CD8-positive, alpha-beta memory T cell (primary cell): Measurements from ENCODE around the gene CCDC194. TPM values are rescaled to one million over a fixed set of nuclear protein-coding genes. Genes with fewer than 3 reads are reported as not detected.

Source experiments
- CTCF ChIA-PET: fragments of 350-600 bp; sonication (Branson Sonifier 250); formaldehyde crosslinking; loops from one replicate; lab custom pipeline; 2021; ENCODE audit warnings: antibody characterized with exemption; lab: Charles Lee
- POLR2A ChIA-PET: fragments of 350-600 bp; sonication (Branson Sonifier 250); formaldehyde crosslinking; loops from one replicate; lab custom pipeline; 2021; ENCODE audit warnings: antibody characterized with exemption; lab: Charles Lee
- DNase-seq, 5 donors: peaks; one replicate each; pipeline versions ENCODE4 v3.0.0 to v3.0.0-alpha.2; 2020 to 2022; ENCODE audit warnings: mixed read lengths in 1 of 5
- H3K27ac ChIP-seq: one replicate; pipeline ENCODE4 v1.7.0; 2013; ENCODE audit warnings: low read depth, mild to moderate bottlenecking, low read length, moderate library complexity
- H3K27me3 ChIP-seq: 2 replicates; pipeline ENCODE4 v1.7.0; 2013; ENCODE audit warnings: low read length, mild to moderate bottlenecking; ENCODE audit not compliant: insufficient read depth, poor library complexity, severe bottlenecking
- H3K36me3 ChIP-seq: 2 replicates; pipeline ENCODE4 v1.7.0; 2013; ENCODE audit warnings: mild to moderate bottlenecking, low read length, moderate library complexity; ENCODE audit not compliant: insufficient read depth
- H3K4me1 ChIP-seq: 2 replicates; pipeline ENCODE4 v1.7.0; 2013; ENCODE audit warnings: mild to moderate bottlenecking, low read length, moderate library complexity; ENCODE audit not compliant: insufficient read depth
- H3K4me3 ChIP-seq: 2 replicates; pipeline ENCODE4 v1.7.0; 2013; ENCODE audit warnings: mild to moderate bottlenecking, low read length
- H3K9me3 ChIP-seq: 2 replicates; pipeline ENCODE4 v1.7.0; 2013; ENCODE audit warnings: mild to moderate bottlenecking, low read length
- H3K27ac Mint-ChIP-seq, 8 donors: one replicate each; pipeline ENCODE4 v1.8.0; 2020 to 2021; ENCODE audit warnings: mixed read lengths in 8 of 8, mild to moderate bottlenecking in 6 of 8, inconsistent platforms in 3 of 8, moderate library complexity in 3 of 8
- H3K27me3 Mint-ChIP-seq, 2 donors: one replicate each; pipeline ENCODE4 v1.8.0; 2020 to 2021; ENCODE audit warnings: mixed read lengths in 2 of 2, mild to moderate bottlenecking in 1 of 2, moderate library complexity in 1 of 2
- H3K36me3 Mint-ChIP-seq, 3 donors: one replicate each; pipeline ENCODE4 v1.8.0; 2020 to 2021; ENCODE audit warnings: mixed read lengths in 3 of 3, inconsistent platforms in 1 of 3, mild to moderate bottlenecking in 1 of 3
- H3K4me1 Mint-ChIP-seq, 3 donors: one replicate each; pipeline ENCODE4 v1.8.0; 2020 to 2021; ENCODE audit warnings: mixed read lengths in 3 of 3, inconsistent platforms in 1 of 3, mild to moderate bottlenecking in 1 of 3
- H3K4me3 Mint-ChIP-seq, 7 donors: one replicate each; pipeline ENCODE4 v1.8.0; 2020 to 2021; ENCODE audit warnings: mixed read lengths in 7 of 7, mild to moderate bottlenecking in 6 of 7, moderate library complexity in 4 of 7, inconsistent platforms in 2 of 7
- H3K9me3 Mint-ChIP-seq, 5 donors: one replicate each; pipeline ENCODE4 v1.8.0; 2020 to 2022; ENCODE audit warnings: mixed read lengths in 5 of 5, mild to moderate bottlenecking in 3 of 5, moderate library complexity in 2 of 5, inconsistent platforms in 1 of 5
- polyA plus RNA-seq: library from polyadenylated mRNA; unstranded; fragments of 300-500 nt; fragmentation: Illumina TruSeq; gene quantifications from one replicate; pipeline ENCODE4 v1.2.3, GENCODE V29; 2021
- total RNA-seq, 2 experiments: library from RNA; stranded (reverse); gene quantifications; one replicate each; pipeline ENCODE4 v1.2.3, GENCODE V29; 2021

CCDC194 gene
- total and polyA plus RNA-seq, 3 experiments from 2014 or later, result 1.1 to 1.5 TPM; not detected in 1

GRCh38 chr19:17424743-17425365 lies 30.9 kb upstream of the CCDC194 start:
- H3K4me1 ChIP-seq, result peaks cover 8% of the 10 kb centered on the region
- Mint-ChIP-seq H3K36me3 (peaks cover 0 to 16% (median 0%) of the 10 kb centered on the region in 3 donors), H3K9me3 (no peaks in the 10 kb centered on the region), H3K27me3 (no peaks in the 10 kb centered on the region), H3K4me1 (peaks cover 4 to 9% (median 9%) of the 10 kb centered on the region in 3 donors), H3K27ac (peak overlapping the region in 2 of 8 donors; percentile 47 to 84), H3K4me3 (peak overlapping the region in 1 of 7 donors; percentile 34)
- no peaks in the 10 kb centered on the region for H3K27me3 ChIP-seq
- H3K36me3 ChIP-seq, result no peaks in the 10 kb centered on the region
- ChIA-PET CTCF (no interaction called here), POLR2A (no interaction called here)
- peak in 1 of 5 donors; percentile 20 for DNase-seq
- H3K27ac ChIP-seq, result no peak overlapping the region
- H3K9me3 ChIP-seq, result no peaks in the 10 kb centered on the region
- no peak overlapping the region for H3K4me3 ChIP-seq

DNA sequence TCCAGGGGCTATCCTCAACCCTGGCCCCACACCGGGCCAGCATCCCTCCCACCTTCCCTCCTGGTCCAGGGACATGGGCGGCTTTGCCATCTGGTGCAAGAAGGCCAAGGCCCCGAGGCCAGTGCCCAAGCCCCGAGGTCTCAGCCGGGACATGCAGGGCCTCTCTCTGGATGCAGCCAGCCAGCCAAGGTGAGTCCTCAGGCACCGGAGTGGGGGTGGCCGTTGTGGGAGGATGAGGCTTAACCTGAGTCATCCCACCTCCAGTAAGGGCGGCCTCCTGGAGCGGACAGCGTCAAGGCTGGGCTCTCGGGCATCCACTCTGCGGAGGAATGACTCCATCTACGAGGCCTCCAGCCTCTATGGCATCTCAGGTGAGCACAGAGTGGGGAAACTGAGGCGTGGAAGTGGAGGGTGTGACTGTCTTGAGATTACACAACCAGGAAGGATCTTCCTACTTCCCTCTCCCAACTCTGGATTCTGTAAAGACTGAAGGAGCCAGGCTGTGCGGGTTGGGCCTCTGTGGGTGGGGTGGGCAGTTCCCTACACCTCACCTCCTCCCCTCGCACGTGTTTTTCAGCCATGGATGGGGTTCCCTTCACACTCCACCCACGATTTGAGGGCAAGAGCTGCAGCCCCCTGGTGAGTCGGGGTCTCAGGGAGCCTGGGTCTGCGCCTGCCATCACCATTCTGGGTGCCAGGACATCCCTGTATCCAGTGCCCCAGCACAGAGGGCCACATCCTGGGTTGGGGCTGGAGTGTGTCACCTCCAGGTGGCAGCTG lies 29.6 kb upstream of the CCDC194 start:
- H3K27me3 ChIP-seq, result no peaks in the 10 kb centered on the region
- H3K9me3 ChIP-seq, result no peaks in the 10 kb centered on the region
- no peak overlapping the region for H3K4me3 Mint-ChIP-seq
- H3K36me3 ChIP-seq, result no peaks in the 10 kb centered on the region
- no peaks in the 10 kb centered on the region for H3K27me3 Mint-ChIP-seq
- POLR2A ChIA-PET, result interaction anchor here (0.6 kb wide), 2 partner anchors 44 to 61 kb away, joined by 3 read pairs; no protein-coding TSS in a partner anchor
- H3K4me3 ChIP-seq, result no peak overlapping the region
- no peak overlapping the region for H3K27ac Mint-ChIP-seq
- H3K9me3 Mint-ChIP-seq, result no peaks in the 10 kb centered on the region
- peaks cover 12 to 20% (median 18%) of the 10 kb centered on the region in 3 donors for H3K4me1 Mint-ChIP-seq
- peaks cover 15% of the 10 kb centered on the region for H3K4me1 ChIP-seq
- CTCF ChIA-PET, result no interaction called here
- peaks cover 0 to 18% (median under 1%) of the 10 kb centered on the region in 3 donors for H3K36me3 Mint-ChIP-seq
- no peak overlapping the region for H3K27ac ChIP-seq
- DNase-seq, result no peak

DNA sequence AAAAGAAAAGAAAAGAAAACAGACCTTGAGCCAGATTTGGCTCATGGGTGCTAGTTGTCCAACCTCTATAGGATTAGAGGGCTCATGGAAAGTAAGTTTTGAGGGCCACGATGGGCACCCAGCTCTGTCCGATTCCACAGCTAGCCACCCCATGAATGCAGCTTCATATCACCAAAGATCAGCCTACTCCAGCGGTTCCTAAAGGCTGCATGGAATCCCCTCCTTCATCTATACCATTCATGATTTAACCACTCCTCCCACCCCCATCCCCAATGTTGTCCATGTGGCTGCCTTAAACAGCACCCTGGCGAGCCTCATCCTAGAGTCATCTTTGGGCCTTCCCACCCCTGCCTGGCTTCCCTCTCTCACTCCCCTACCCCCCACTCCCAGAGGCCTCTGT lies 27.9 kb upstream of the CCDC194 start:
- peaks cover 15% of the 10 kb centered on the region for H3K4me1 ChIP-seq
- no peak overlapping the region for H3K4me3 ChIP-seq
- ChIA-PET CTCF (no interaction called here), POLR2A (no interaction called here)
- H3K9me3 Mint-ChIP-seq, result no peaks in the 10 kb centered on the region
- H3K9me3 ChIP-seq, result no peaks in the 10 kb centered on the region
- peaks cover 0 to 19% (median 1%) of the 10 kb centered on the region in 3 donors for H3K36me3 Mint-ChIP-seq
- peaks cover 12 to 20% (median 18%) of the 10 kb centered on the region in 3 donors for H3K4me1 Mint-ChIP-seq
- H3K27ac ChIP-seq, result no peak overlapping the region
- no peaks in the 10 kb centered on the region for H3K36me3 ChIP-seq
- no peaks in the 10 kb centered on the region for H3K27me3 Mint-ChIP-seq
- H3K27ac Mint-ChIP-seq, result peak overlapping the region in 1 of 8 donors; percentile 38
- peak overlapping the region in 2 of 7 donors; percentile 24 to 94 for H3K4me3 Mint-ChIP-seq
- DNase-seq, result no peak
- no peaks in the 10 kb centered on the region for H3K27me3 ChIP-seq

- ChIA-PET POLR2A (interaction anchor here (1.2 kb wide), 1 partner anchor 38 kb away, joined by 3 read pairs; no protein-coding TSS in a partner anchor), CTCF (interaction anchor here (1.4 kb wide), 1 partner anchor 15 kb away, joined by 3 read pairs; the partner anchor contains the start of gene BST2)
- H3K9me3 ChIP-seq, result no peaks in the 10 kb centered on the region
- peaks cover 15% of the 10 kb centered on the region for H3K4me1 ChIP-seq
- peaks cover 14 to 20% (median 18%) of the 10 kb centered on the region in 3 donors for H3K4me1 Mint-ChIP-seq
- peak overlapping the region; percentile 61 for H3K27ac ChIP-seq
- H3K4me3 Mint-ChIP-seq, result peak overlapping the region; percentile 85 to 97 (median 92)
- DNase-seq, result peak in 1 of 5 donors; percentile 19
- H3K36me3 Mint-ChIP-seq, result peaks cover 0 to 24% (median 1%) of the 10 kb centered on the region in 3 donors
- peak overlapping the region; percentile 80 for H3K4me3 ChIP-seq
- peak overlapping the region in 7 of 8 donors; percentile 26 to 84 (median 70) for H3K27ac Mint-ChIP-seq
- H3K27me3 ChIP-seq, result no peaks in the 10 kb centered on the region
- H3K9me3 Mint-ChIP-seq, result no peaks in the 10 kb centered on the region
- no peaks in the 10 kb centered on the region for H3K27me3 Mint-ChIP-seq
- no peaks in the 10 kb centered on the region for H3K36me3 ChIP-seq
Observed at GRCh38 chr19:17420475-17420924, 26.5 kb upstream of the CCDC194 start.

DNA sequence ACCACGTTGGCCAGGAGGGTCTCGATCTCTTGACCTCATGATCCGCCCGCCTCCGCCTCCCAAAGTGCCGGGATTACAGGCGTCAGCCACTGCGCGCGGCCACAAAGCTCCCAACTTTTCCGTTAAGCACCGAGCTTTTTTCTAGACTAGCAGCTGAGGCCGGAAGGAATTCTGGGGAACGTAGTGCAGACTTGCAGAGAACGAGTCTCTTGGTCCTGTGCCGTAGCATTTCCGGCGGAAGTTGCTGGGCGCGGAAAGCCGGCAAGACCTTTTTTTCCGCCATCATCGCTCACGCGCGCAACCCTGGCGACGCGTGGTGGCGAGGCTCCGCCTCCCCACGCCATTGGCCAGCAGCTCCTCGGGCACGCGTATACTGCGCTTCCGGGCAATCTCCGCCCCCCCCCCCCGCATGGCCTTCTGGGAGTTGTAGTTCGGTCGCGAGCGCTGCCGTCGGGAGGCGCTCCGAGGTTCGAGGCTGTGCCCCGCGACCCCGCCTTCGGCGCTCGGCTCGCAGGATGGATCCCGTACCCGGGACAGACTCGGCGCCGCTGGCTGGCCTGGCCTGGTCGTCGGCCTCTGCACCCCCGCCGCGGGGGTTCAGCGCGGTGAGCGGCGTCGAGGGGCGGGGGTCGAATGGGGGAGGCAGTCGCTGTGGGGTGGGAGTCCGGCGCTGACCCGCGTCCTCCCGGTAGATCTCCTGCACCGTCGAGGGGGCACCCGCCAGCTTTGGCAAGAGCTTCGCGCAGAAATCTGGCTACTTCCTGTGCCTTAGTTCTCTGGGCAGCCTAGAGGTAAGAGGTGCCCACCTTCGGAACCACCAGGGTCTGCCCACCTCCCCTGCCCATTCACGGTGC lies 25.9 kb upstream of the CCDC194 start, which contains the start of gene MVB12A:
TSS of gene MVB12A (plus strand) at position 427 of the 854 bp plus-strand sequence. CDS start at position 516, 89 bp downstream.
- Mint-ChIP-seq H3K36me3 (peaks cover 0 to 30% (median 1%) of the 10 kb centered on the region in 3 donors), H3K27ac (peak within 1 kb of the TSS; percentile 88 to 98 (median 92)), H3K4me1 (peaks cover 14 to 20% (median 18%) of the 10 kb centered on the region in 3 donors), H3K4me3 (peak within 1 kb of the TSS; percentile 89 to 97 (median 92)), H3K27me3 (no peaks in the 10 kb centered on the region), H3K9me3 (no peaks in the 10 kb centered on the region)
- peak; percentile 92 to 97 (median 95) for DNase-seq
- ChIA-PET CTCF (interaction anchor here (1.0 to 1.4 kb wide), 5 partner anchors 11 to 17 kb away, joined by 3 to 11 read pairs (median 3); partner anchors contain the start of gene BST2), POLR2A (interaction anchor here (0.5 to 1.8 kb wide), 7 partner anchors 14 to 194 kb away, joined by 3 to 25 read pairs (median 5); partner anchors contain the start of genes BST2, DDA1 and OCEL1)
- Histone ChIP-seq H3K27me3 (no peaks in the 10 kb centered on the region), H3K27ac (peak within 1 kb of the TSS; percentile 61), H3K4me3 (peak within 1 kb of the TSS; percentile 80), H3K4me1 (peaks cover 15% of the 10 kb centered on the region), H3K9me3 (no peaks in the 10 kb centered on the region), H3K36me3 (no peaks in the 10 kb centered on the region)

DNA sequence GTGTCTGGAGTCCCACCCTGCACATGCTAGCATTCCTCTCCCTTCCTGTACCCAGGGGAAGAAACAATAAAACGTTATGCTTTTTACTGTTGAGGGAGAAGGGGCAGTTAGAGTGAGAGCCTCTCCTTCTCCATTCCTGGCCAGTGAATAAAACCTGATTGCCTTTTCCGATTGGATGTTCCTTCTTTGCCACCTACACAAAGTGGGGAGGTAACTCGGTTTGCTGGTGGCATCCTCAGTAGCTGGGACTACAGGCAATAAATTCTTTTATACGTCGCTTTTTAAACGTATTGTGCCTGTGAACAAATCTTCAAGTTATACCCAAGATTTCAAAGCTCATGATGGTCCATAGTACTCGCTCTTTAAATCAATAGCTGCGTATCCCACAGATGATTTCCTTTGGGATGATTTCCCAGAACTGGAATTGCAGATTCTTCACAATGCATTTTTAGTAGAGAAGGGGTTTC lies 25.2 kb upstream of the CCDC194 start:
- Histone ChIP-seq H3K27me3 (no peaks in the 10 kb centered on the region), H3K4me3 (peak overlapping the region; percentile 78), H3K36me3 (no peaks in the 10 kb centered on the region), H3K27ac (peak overlapping the region; percentile 57), H3K4me1 (peaks cover 15% of the 10 kb centered on the region), H3K9me3 (no peaks in the 10 kb centered on the region)
- H3K4me3 Mint-ChIP-seq, result peak overlapping the region; percentile 89 to 97 (median 92)
- no peaks in the 10 kb centered on the region for H3K9me3 Mint-ChIP-seq
- peak overlapping the region; percentile 88 to 98 (median 92) for H3K27ac Mint-ChIP-seq
- H3K36me3 Mint-ChIP-seq, result peaks cover 0 to 36% (median 1%) of the 10 kb centered on the region in 3 donors
- H3K4me1 Mint-ChIP-seq, result peaks cover 14 to 20% (median 18%) of the 10 kb centered on the region in 3 donors
- POLR2A ChIA-PET, result interaction anchor here (0.5 to 1.8 kb wide), 6 partner anchors 13 to 193 kb away, joined by 3 to 25 read pairs (median 5); partner anchors contain the start of genes BST2, DDA1 and OCEL1
- DNase-seq, result no peak
- H3K27me3 Mint-ChIP-seq, result no peaks in the 10 kb centered on the region
- CTCF ChIA-PET, result interaction anchor here (1.0 to 1.4 kb wide), 4 partner anchors 10 to 18 kb away, joined by 3 to 11 read pairs (median 3); partner anchors contain the start of gene BST2
